Pancreas (tissue), 10 donors: ENCODE results near the gene CPXM2. TPM values are rescaled to one million over a fixed set of nuclear protein-coding genes. Genes with fewer than 3 reads are reported as not detected.

Experiments
- ATAC-seq, 4 donors: fragments of 200-7000 bp; cut with Tn5 transposase; one replicate each; pipeline versions ENCODE4 v1.8.0 to v1.9.1; 2020; ENCODE audit warnings: mild to moderate bottlenecking in 4 of 4, moderate library complexity in 4 of 4
- DNase-seq, 6 donors: peaks; one replicate each; pipeline ENCODE4 v3.0.0-alpha.2; 2020
- FAIRE-seq: peaks from 2 replicates; lab custom pipeline; 2012; peaks lifted over from hg19 to GRCh38; lab: Jason Lieb, UNC
- H3K27ac ChIP-seq, 4 donors: fragments of 200-600 bp; sonication (generic); 1 replicate in 3 of 4; 2 replicates in 1 of 4; pipeline versions ENCODE4 v1.5.0 to v1.8.0; 2020
- H3K27me3 ChIP-seq, 4 donors: fragments of 200-600 bp; one replicate each; pipeline ENCODE4 v1.8.0; 2021
- H3K36me3 ChIP-seq, 3 donors: fragments of 200-600 bp; sonication (generic) in 1 of 3; one replicate each; pipeline versions ENCODE4 v1.5.0 to v1.8.0; 2020 to 2021
- H3K4me1 ChIP-seq, 3 donors: fragments of 200-600 bp; one replicate each; pipeline ENCODE4 v1.8.0; 2021
- H3K4me3 ChIP-seq, 4 donors: fragments of 200-600 bp; sonication (generic) in 2 of 4; one replicate each; pipeline versions ENCODE4 v1.5.0 to v1.8.0; 2020 to 2021
- H3K9me3 ChIP-seq, 4 donors: fragments of 200-600 bp; one replicate each; pipeline ENCODE4 v1.8.0; 2021
- WGBS, 2 donors: extraction: QIAGEN DNeasy Blood & Tissue Kit; methylation state at CpG; one replicate each; pipeline ENCODE4 v1.1.7; 2013; 5-methylcytosine and 5-hydroxymethylcytosine counted together
- intact Hi-C, 3 donors: fragments of 100-400 bp; cut with DNase I; formaldehyde crosslinking; loops; one replicate each; pipeline versions ENCODE4 v1.11.1 to v1.14.2; 2022
- polyA plus RNA-seq, 2 donors: library from polyadenylated mRNA; stranded (reverse); fragments of 200-250 nt; gene quantifications; one replicate each; pipeline ENCODE4 v1.2.3, GENCODE V29; 2013
- total RNA-seq, 6 donors: library from RNA; stranded (reverse); fragmentation: NEBNext Ultra II Directional in 4 of 6; extraction: Animal tissue kit (Norgen Biotek cat#: 25700) in 4 of 6; gene quantifications; one replicate each; pipeline versions ENCODE4 v1.2.1 to v1.2.4, GENCODE V29; 2021 to 2023
- TF ChIP-seq, protein P1 (sequence below), 4 donors: fragments of 200-600 bp; sonication (generic) in 3 of 4; IDR thresholded peaks; one replicate each; pipeline versions ENCODE4 v1.5.0 to v1.8.0; 2021; ENCODE audit warnings: antibody characterized with exemption in 4 of 4
- donor health status: healthy with polysubstance abuse.
- donor health status: DM: no; HTN: no; CAD: no; lungs with moderate emphysema.
- donor health status: DM: no; HTN: no; CAD: no.
- donor health status: control.
- donor health status: control.
- donor health status: Bipolar disorder and iron deficiency.
- donor health status: DM: yes; HTN: yes; CAD: no.
- donor health status: DM: no; HTN: no; CAD: no.
- donor health status: DM: no; HTN: no; CAD: no.
- donor health status: DM: yes; HTN: yes; CAD: no.

Gene CPXM2
- total and polyA plus RNA-seq, 8 donors, result 0.46 to 3.9 (median 1.2) TPM

DNA sequence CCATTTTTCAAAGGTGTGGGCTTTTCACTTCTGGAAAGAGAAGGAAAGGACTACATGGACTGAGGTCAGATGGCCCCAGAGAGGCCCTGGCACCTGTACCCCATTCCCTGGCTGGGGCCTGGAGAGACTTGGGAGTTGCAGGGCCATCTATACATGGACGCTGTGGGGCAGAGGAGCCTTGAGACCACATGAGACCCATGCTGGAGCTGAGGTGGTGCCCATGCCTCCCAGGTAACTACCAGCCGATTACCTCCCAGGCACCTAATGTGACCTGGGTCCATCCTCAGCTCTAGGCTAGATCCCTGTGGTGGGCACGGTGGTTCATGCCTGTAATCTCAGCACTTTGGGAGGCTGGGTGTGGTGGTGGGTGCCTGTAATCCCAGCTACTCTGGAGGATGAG is 144.2 kb downstream of the CPXM2 start:
- ATAC-seq (no peak), FAIRE-seq (no peak), DNase-seq (no peak)
- H3K4me3 ChIP-seq, result no peak overlapping the region
- intact Hi-C loops, result no loop called here
- 60 to 79% methylated on average over 3 of the region's 3 CpGs for WGBS, 2 donors
- H3K27me3 ChIP-seq, result no peaks in the 10 kb centered on the region
- H3K27ac ChIP-seq, result no peak overlapping the region
- no peaks in the 10 kb centered on the region for H3K36me3 ChIP-seq
- H3K9me3 ChIP-seq, result no peaks in the 10 kb centered on the region
- H3K4me1 ChIP-seq, result no peaks in the 10 kb centered on the region
- TF ChIP-seq, protein P1, sequence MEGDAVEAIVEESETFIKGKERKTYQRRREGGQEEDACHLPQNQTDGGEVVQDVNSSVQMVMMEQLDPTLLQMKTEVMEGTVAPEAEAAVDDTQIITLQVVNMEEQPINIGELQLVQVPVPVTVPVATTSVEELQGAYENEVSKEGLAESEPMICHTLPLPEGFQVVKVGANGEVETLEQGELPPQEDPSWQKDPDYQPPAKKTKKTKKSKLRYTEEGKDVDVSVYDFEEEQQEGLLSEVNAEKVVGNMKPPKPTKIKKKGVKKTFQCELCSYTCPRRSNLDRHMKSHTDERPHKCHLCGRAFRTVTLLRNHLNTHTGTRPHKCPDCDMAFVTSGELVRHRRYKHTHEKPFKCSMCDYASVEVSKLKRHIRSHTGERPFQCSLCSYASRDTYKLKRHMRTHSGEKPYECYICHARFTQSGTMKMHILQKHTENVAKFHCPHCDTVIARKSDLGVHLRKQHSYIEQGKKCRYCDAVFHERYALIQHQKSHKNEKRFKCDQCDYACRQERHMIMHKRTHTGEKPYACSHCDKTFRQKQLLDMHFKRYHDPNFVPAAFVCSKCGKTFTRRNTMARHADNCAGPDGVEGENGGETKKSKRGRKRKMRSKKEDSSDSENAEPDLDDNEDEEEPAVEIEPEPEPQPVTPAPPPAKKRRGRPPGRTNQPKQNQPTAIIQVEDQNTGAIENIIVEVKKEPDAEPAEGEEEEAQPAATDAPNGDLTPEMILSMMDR (IDR thresholded peaks at IDR 0.05), result no peak

DNA sequence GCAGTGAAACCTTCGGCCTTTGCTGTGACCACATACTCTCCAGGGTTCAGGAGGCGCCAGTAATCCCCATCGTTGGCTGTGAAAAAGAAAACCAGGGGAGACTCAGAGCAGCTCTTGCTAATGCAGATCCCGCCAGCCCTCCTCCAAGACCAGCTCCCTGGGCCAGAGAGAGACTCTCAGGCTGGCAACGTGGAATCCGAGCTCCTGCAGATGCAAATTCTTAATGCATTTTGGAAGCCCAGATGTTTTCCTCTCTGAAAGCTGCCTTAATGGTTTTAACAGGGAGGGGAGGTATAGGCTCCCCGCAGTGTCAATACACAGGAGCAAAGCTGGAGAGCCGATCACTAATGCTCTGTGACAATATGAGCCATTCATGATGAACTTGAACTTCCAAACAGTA is 144.7 kb downstream of the CPXM2 start:
- H3K27me3 ChIP-seq, result no peaks in the 10 kb centered on the region
- no peak overlapping the region for H3K4me3 ChIP-seq
- H3K36me3 ChIP-seq, result no peaks in the 10 kb centered on the region
- H3K9me3 ChIP-seq, result no peaks in the 10 kb centered on the region
- DNase-seq (no peak), FAIRE-seq (no peak), ATAC-seq (no peak)
- intact Hi-C loops, result no loop called here
- TF ChIP-seq, protein P1 (IDR thresholded peaks at IDR 0.05), result no peak
- WGBS, 2 donors, result 46 to 52% methylated on average over 8 of the region's 8 CpGs
- no peaks in the 10 kb centered on the region for H3K4me1 ChIP-seq
- no peak overlapping the region for H3K27ac ChIP-seq

DNA sequence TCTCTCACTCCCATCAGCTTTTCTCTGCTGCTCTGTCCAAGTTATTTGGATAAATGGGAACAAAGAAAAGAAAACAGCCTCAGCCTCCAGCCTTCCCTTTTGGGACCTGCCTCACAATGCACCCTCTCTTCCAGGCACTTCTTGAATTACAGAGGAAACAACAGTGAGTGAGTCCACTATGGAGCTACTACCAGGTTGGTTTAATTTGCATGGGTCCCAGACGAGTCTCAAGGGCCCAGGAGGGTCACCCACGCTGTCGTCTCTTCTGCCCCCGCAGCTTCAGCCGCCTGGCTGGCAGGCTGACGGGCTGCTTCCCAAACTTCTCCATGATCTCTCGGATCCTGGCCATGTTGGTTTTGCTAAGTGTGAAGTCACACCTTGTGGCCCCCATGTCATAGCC is 145.1 kb downstream of the CPXM2 start:
- ATAC-seq (no peak), FAIRE-seq (no peak), DNase-seq (no peak)
- Histone ChIP-seq H3K27ac (no peak overlapping the region), H3K9me3 (no peaks in the 10 kb centered on the region), H3K4me3 (no peak overlapping the region), H3K36me3 (no peaks in the 10 kb centered on the region), H3K27me3 (no peaks in the 10 kb centered on the region), H3K4me1 (no peaks in the 10 kb centered on the region)
- intact Hi-C loops, result no loop called here
- TF ChIP-seq, protein P1 (IDR thresholded peaks at IDR 0.05), result no peak
- WGBS, 2 donors, result 49 to 53% methylated on average over 7 of the region's 7 CpGs

DNA sequence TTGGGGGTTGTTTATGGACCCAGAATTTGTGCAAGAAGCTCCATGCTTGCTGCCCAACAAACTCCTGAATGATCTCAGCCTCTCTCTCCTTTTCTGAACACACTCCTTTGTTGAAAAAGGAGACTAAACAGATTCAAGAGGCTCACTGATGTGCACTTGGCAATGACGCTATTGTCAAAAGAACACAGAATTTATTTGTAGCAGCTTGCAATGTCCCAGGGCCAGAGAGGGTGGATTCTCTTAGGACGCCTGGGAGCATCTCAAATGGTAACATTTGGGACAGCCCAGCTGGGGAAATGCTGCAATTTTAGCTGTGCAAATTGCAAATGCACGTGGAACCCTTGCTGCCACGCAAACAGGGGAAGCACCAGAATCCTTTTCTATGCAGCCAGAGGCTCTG is 145.5 kb downstream of the CPXM2 start:
- WGBS, 2 donors, result 31 to 36% methylated on average over 4 of the region's 4 CpGs
- no peak overlapping the region for H3K27ac ChIP-seq
- FAIRE-seq (no peak), DNase-seq (no peak), ATAC-seq (no peak)
- H3K4me1 ChIP-seq, result no peaks in the 10 kb centered on the region
- intact Hi-C loops, result no loop called here
- H3K9me3 ChIP-seq, result no peaks in the 10 kb centered on the region
- H3K4me3 ChIP-seq, result no peak overlapping the region
- TF ChIP-seq, protein P1 (IDR thresholded peaks at IDR 0.05), result no peak
- H3K36me3 ChIP-seq, result no peaks in the 10 kb centered on the region
- no peaks in the 10 kb centered on the region for H3K27me3 ChIP-seq

DNA sequence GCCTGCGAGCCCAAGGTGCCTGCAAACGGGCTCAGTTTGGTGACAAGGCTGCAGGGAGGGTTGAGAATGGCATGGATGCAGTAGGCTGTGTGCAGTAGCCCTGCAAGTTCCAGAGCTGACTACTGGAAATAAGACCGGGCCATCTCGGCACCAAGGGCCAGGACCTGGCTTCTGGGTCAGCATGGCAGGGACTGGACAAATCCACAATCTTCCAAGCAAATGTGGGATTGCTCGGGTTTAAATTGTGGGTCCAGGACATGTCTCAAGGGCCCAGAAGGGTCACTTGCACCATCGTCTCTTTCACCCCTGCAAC is 147.4 kb downstream of the CPXM2 start:
- intact Hi-C loops, result no loop called here
- H3K4me1 ChIP-seq, result no peaks in the 10 kb centered on the region
- H3K27ac ChIP-seq, result no peak overlapping the region
- no peak overlapping the region for H3K4me3 ChIP-seq
- DNase-seq, result no peak
- no peak for ATAC-seq
- no peaks in the 10 kb centered on the region for H3K36me3 ChIP-seq
- H3K9me3 ChIP-seq, result no peaks in the 10 kb centered on the region
- FAIRE-seq, result no peak
- TF ChIP-seq, protein P1 (IDR thresholded peaks at IDR 0.05), result no peak
- no peaks in the 10 kb centered on the region for H3K27me3 ChIP-seq
- whole genome bisulfite sequencing, 2 donors, result 51 to 64% methylated on average over 6 of the region's 6 CpGs
